MM.1S (cell line): ENCODE data around the gene CTDNEP1.

ENCODE experiments used
- DNase-seq: peaks from one replicate; pipeline ENCODE4 v3.0.0-alpha.2; 2015
- H2AFZ ChIP-seq: fragments of 300-600 bp; sonication (generic); 2 replicates; pipeline ENCODE4 v1.6.0; 2016; ENCODE audit warnings: antibody characterized with exemption, low read length
- H3F3A ChIP-seq: fragments of 300-600 bp; sonication (generic); 2 replicates; pipeline ENCODE4 v1.6.1; 2016; ENCODE audit warnings: mild to moderate bottlenecking, antibody characterized with exemption, low read length, moderate library complexity, mixed read lengths; ENCODE audit not compliant: insufficient read depth
- H3K27ac ChIP-seq: fragments of 300-600 bp; sonication (generic); 2 replicates; pipeline ENCODE4 v1.5.1; 2016; ENCODE audit warnings: mild to moderate bottlenecking, low read length
- H3K27me3 ChIP-seq: fragments of 300-600 bp; sonication (generic); replicated peaks from 2 replicates; pipeline ENCODE4 v1.6.0; 2016; ENCODE audit warnings: low read length; ENCODE audit not compliant: insufficient read depth
- H3K36me3 ChIP-seq: fragments of 300-600 bp; sonication (generic); replicated peaks from 2 replicates; pipeline ENCODE4 v1.6.1; 2016; ENCODE audit warnings: mild to moderate bottlenecking, low read length, mixed read lengths; ENCODE audit not compliant: insufficient read depth
- H3K4me1 ChIP-seq: fragments of 300-600 bp; sonication (generic); 2 replicates; pipeline ENCODE4 v1.6.1; 2016; ENCODE audit warnings: low read length, mixed read lengths
- H3K4me2 ChIP-seq: fragments of 300-600 bp; sonication (generic); 2 replicates; pipeline ENCODE4 v1.6.0; 2016; ENCODE audit warnings: low read depth, low read length
- H3K4me3 ChIP-seq: fragments of 300-600 bp; sonication (generic); 2 replicates; pipeline ENCODE4 v1.5.1; 2016; ENCODE audit warnings: low read length, mixed read lengths
- H3K79me2 ChIP-seq: fragments of 300-600 bp; sonication (generic); 2 replicates; pipeline ENCODE4 v1.6.1; 2016; ENCODE audit warnings: mixed run types, low read length, mixed read lengths
- H3K9ac ChIP-seq: fragments of 300-600 bp; sonication (generic); 2 replicates; pipeline ENCODE4 v1.6.1; 2016; ENCODE audit warnings: low read length, mixed read lengths
- H3K9me2 ChIP-seq: fragments of 300-600 bp; sonication (generic); replicated peaks from 2 replicates; pipeline ENCODE4 v1.6.1; 2016; ENCODE audit warnings: mild to moderate bottlenecking, low read length, mixed read lengths; ENCODE audit not compliant: insufficient read depth
- H3K9me3 ChIP-seq: fragments of 300-600 bp; sonication (generic); replicated peaks from 2 replicates; pipeline ENCODE4 v1.6.1; 2016; ENCODE audit warnings: mild to moderate bottlenecking, low read length, mixed read lengths; ENCODE audit not compliant: insufficient read depth
- H4K20me1 ChIP-seq: fragments of 300-600 bp; sonication (generic); 2 replicates; pipeline ENCODE4 v1.6.1; 2016; ENCODE audit warnings: mild to moderate bottlenecking, low read length, moderate library complexity, mixed read lengths; ENCODE audit not compliant: insufficient read depth
- EZH2 ChIP-seq: fragments of 300-600 bp; sonication (generic); optimal IDR thresholded peaks from 2 replicates; pipeline ENCODE3; 2017; ENCODE audit warnings: low read depth, mild to moderate bottlenecking, antibody characterized with exemption, low read length, mixed read lengths
- EZH2phosphoT487 ChIP-seq: fragments of 300-600 bp; sonication (generic); IDR thresholded peaks from 2 replicates; pipeline ENCODE4 v1.6.1; 2018; ENCODE audit warnings: antibody characterized with exemption, low read length
- TF ChIP-seq, protein P1 (sequence below): fragments of 300-600 bp; sonication (generic); IDR thresholded peaks from 2 replicates; pipeline ENCODE4 v1.5.1; 2016; ENCODE audit warnings: antibody characterized with exemption, low read length, mixed read lengths

CTDNEP1 gene

DNA sequence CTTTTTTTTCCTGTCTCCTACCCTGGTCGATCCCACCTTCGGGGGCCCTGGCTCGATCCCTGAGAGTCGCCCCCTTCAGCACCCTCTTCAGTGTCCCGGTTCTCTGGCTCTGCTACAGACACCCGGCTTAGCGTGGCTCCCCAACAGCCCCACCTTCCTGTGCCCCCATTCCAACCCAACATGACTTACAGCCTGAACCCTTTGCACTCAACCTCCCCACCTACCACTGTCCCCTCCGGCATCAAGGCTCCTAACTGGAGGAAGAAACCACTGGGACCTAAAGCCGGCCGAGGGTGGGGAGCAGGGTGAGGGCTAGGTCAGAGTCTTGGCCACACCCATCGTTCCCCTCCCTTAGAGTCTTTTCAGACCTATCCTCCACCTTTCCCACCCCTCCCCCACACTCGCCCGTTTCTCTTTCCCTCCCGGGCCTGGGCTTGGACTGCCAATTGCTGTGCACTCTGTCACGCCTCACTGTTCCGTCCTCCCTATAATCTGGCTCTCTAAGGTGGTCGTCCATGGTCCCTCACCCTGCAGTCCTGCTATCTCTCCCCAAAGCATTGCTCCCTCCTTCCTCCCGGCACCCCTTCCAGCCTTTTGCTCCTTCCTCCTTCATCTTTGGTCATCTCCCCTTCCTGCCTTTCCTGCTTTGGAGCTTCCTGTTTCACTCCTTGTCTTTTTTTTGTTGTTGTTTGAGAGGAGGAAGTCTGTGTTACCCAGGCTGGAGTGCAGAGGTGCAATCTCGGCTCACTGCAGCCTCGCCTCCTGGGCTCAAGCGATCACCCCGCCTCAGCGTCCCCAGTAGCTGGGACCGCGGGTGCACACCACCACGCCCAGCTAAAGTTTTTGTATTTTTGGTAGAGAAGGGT is 11.6 kb upstream of the CTDNEP1 start:
- peak overlapping the region; percentile 31; the same call in 1 of the 2 replicates for H2AFZ ChIP-seq
- no peaks in the 10 kb centered on the region for H4K20me1 ChIP-seq
- peaks cover 4% of the 10 kb centered on the region; the same call in 1 of the 2 replicates for H3K4me1 ChIP-seq
- H3K9me3 ChIP-seq: no peaks in the 10 kb centered on the region
- TF ChIP-seq EZH2phosphoT487: no peak
- TF ChIP-seq EZH2: no peak
- TF ChIP-seq, protein P1, sequence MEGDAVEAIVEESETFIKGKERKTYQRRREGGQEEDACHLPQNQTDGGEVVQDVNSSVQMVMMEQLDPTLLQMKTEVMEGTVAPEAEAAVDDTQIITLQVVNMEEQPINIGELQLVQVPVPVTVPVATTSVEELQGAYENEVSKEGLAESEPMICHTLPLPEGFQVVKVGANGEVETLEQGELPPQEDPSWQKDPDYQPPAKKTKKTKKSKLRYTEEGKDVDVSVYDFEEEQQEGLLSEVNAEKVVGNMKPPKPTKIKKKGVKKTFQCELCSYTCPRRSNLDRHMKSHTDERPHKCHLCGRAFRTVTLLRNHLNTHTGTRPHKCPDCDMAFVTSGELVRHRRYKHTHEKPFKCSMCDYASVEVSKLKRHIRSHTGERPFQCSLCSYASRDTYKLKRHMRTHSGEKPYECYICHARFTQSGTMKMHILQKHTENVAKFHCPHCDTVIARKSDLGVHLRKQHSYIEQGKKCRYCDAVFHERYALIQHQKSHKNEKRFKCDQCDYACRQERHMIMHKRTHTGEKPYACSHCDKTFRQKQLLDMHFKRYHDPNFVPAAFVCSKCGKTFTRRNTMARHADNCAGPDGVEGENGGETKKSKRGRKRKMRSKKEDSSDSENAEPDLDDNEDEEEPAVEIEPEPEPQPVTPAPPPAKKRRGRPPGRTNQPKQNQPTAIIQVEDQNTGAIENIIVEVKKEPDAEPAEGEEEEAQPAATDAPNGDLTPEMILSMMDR: no peak
- no peaks in the 10 kb centered on the region for H3K36me3 ChIP-seq
- H3K27ac ChIP-seq: no peak overlapping the region
- peak overlapping the region; percentile 40 for H3K4me3 ChIP-seq
- no peaks in the 10 kb centered on the region for H3K79me2 ChIP-seq
- no peaks in the 10 kb centered on the region for H3K9me2 ChIP-seq
- peaks cover 67% of the 10 kb centered on the region for H3K27me3 ChIP-seq
- peak overlapping the region; percentile 86 for H3K4me2 ChIP-seq
- no peaks in the 10 kb centered on the region for H3F3A ChIP-seq
- no peak for DNase-seq
- no peak overlapping the region for H3K9ac ChIP-seq

DNA sequence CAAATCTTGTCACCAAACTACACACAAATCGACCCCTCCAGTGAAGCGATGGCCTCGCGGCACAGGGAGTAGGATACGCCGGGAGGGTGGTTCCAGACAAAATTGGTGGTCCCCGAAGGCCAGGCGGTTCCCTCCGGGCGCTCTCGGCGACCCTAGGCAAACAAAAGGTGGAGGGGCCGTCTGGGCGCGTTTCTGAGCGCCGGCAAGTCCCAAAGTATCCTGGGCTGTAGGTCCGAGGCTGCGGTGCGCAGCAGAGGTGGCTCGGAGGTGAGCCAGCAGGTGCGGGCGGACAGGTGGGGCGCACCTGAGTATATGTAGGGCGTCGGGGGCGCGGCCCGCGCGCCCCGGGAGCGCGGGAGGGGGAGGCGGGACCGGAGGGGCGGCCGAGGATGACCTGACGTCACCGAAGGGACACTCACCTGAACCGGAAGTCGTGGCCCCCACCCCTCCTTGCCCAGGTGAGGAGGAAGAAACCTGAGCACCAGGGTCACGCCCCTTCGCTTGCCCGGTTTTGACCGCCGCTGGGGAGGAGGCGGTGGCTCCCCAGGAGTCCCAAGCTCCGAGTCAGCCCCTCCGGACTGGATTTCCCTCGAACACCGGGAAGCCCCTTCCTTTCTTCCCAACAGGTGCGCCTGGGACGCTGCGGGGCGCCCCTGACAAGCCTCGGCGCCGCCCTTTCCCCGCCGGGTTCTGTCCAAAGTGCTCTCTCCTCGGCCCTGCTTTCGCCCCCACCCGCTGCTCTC is 10.8 kb upstream of the CTDNEP1 start, which contains the start of gene CLDN7:
Gene CLDN7, minus strand, starts transcription at position 287 of the 743 bp plus-strand sequence. CDS start 435 bp downstream, outside the sequence.
- H3K4me3 ChIP-seq: peak within 1 kb of the TSS; percentile 42

DNA sequence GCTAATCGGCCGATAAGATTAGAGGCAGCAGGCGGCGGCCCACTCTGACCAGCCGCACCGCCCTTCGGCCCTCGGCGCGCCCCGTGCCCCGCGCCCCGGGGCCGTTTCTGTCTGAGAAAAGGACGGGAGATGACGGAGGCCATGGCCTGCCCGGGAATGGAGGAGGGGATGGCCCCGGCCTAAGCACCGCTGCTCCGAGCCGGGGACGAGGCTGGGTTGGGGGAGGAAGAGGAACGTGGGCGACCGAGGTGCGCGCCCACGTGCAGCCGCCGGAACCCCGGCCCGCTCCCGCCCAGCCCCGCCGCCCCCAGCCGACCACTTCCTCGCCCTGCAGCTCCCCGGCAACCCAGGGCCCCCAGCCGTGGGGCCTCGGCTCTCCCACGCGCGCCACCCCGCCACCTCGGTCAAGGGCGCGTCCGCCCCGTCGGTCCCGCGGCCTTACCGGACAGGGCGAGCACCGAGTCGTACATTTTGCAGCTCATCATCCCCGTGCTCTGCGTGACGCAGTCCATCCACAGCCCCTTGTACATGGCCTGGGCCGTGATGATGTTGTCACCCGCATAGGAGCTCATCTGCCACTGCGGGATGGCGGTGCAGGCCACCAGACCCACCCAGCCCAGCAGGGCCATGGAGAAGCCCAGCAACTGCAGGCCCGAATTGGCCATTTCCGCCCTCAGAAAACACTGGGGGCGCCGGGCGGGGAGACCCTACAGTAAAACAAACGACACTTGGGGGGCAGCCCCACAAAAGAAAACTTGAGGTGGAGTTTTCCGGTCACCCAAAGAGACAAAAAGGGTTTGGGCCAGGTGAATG is 10.1 kb upstream of the CTDNEP1 start:
- Histone ChIP-seq H3K9me3 (no peaks in the 10 kb centered on the region), H2AFZ (peak overlapping the region; percentile 61), H3K4me2 (peak overlapping the region; percentile 86), H3K27me3 (peaks cover 53% of the 10 kb centered on the region), H3K4me1 (peaks cover 4% of the 10 kb centered on the region; the same call in 1 of the 2 replicates), H4K20me1 (no peaks in the 10 kb centered on the region), H3F3A (no peaks in the 10 kb centered on the region), H3K9me2 (no peaks in the 10 kb centered on the region), H3K27ac (no peak overlapping the region), H3K79me2 (no peaks in the 10 kb centered on the region), H3K36me3 (no peaks in the 10 kb centered on the region), H3K4me3 (peak overlapping the region; percentile 42), H3K9ac (no peak overlapping the region)
- DNase-seq: no peak
- TF ChIP-seq EZH2: no peak
- TF ChIP-seq EZH2phosphoT487: no peak
- TF ChIP-seq, protein P1: no peak

More for the DNA sequence above, 10.8 kb upstream of the CTDNEP1 start, which contains the start of gene CLDN7:
- H2AFZ ChIP-seq: peak within 1 kb of the TSS; percentile 61
- DNase-seq: no peak
- H3K79me2 ChIP-seq: no peaks in the 10 kb centered on the region
- H4K20me1 ChIP-seq: no peaks in the 10 kb centered on the region
- TF ChIP-seq, protein P1: no peak
- TF ChIP-seq EZH2phosphoT487 (no peak), EZH2 (peak; percentile 78)
- H3K27me3 ChIP-seq: peaks cover 61% of the 10 kb centered on the region
- no peaks in the 10 kb centered on the region for H3K9me3 ChIP-seq
- H3K27ac ChIP-seq: no peak within 1 kb of the TSS
- H3K9me2 ChIP-seq: no peaks in the 10 kb centered on the region
- H3K36me3 ChIP-seq: no peaks in the 10 kb centered on the region
- peaks cover 4% of the 10 kb centered on the region; the same call in 1 of the 2 replicates for H3K4me1 ChIP-seq
- H3K9ac ChIP-seq: no peak within 1 kb of the TSS
- H3F3A ChIP-seq: no peaks in the 10 kb centered on the region
- peak within 1 kb of the TSS; percentile 86 for H3K4me2 ChIP-seq
